Measurements from ENCODE around the gene CALML4.
"Not testable (repeated sequence)": the region's sequence is repeated elsewhere in the genome, so short reads cannot be mapped to it uniquely, and the experiment has no call there.

Gene CALML4

GRCh38 chr15:68229386-68230156 is 24.4 kb upstream of the CALML4 start, which contains the start of gene CLN6:
Gene CLN6 (minus strand): TSS chr15:68229728. CDS start chr15:68229584, 144 bp downstream.
- H3K4me3 ChIP-seq (replicated peaks in 1 of 2; ENCODE audit: low read depth in 2 of 2, low read length in 2 of 2): peak within 1 kb of the TSS; percentile 68 to 84
- no peak for TF ChIP-seq CTCF (IDR thresholded peaks at IDR 0.05; ENCODE audit: low read depth, low read length)

GRCh38 chr15:68228971-68229385 is 23.8 kb upstream of the CALML4 start:
- TF ChIP-seq CTCF (IDR thresholded peaks at IDR 0.05; ENCODE audit: low read depth, low read length): no peak
- DNase-seq (ENCODE audit: low read depth in 2 of 2): peak in 1 of 2 donors; percentile 20
- peak overlapping the region; percentile 66 to 84 for H3K4me3 ChIP-seq (replicated peaks in 1 of 2; ENCODE audit: low read depth in 2 of 2, low read length in 2 of 2)

More at GRCh38 chr15:68229386-68230156, 24.4 kb upstream of the CALML4 start, which contains the start of gene CLN6:
- peak; percentile 77 to 85 for DNase-seq (ENCODE audit: low read depth in 2 of 2)

- no peak for TF ChIP-seq CTCF (IDR thresholded peaks at IDR 0.05; ENCODE audit: low read depth, low read length)
- no peak for DNase-seq (ENCODE audit: low read depth in 2 of 2)
- peak overlapping the region; percentile 66 to 84 for H3K4me3 ChIP-seq (replicated peaks in 1 of 2; ENCODE audit: low read depth in 2 of 2, low read length in 2 of 2)
Measured at GRCh38 chr15:68228143-68228970, 23.2 kb upstream of the CALML4 start.

GRCh38 chr15:68227643-68228142 is 22.6 kb upstream of the CALML4 start:
- H3K4me3 ChIP-seq (replicated peaks in 1 of 2; ENCODE audit: low read depth in 2 of 2, low read length in 2 of 2): peak overlapping the region in 1 of 2 donors; percentile 66
- TF ChIP-seq CTCF (IDR thresholded peaks at IDR 0.05; ENCODE audit: low read depth, low read length): no peak

GRCh38 chr15:68225442-68225841 is 20.3 kb upstream of the CALML4 start:
- not testable (repeated sequence) for DNase-seq (ENCODE audit: low read depth in 2 of 2); H3K4me3 ChIP-seq (replicated peaks in 1 of 2; ENCODE audit: low read depth in 2 of 2, low read length in 2 of 2)

More at GRCh38 chr15:68227643-68228142, 22.6 kb upstream of the CALML4 start:
- no peak for DNase-seq (ENCODE audit: low read depth in 2 of 2)

GRCh38 chr15:68224546-68225250 is 19.6 kb upstream of the CALML4 start:
- H3K4me3 ChIP-seq (replicated peaks in 1 of 2; ENCODE audit: low read depth in 2 of 2, low read length in 2 of 2): no peak overlapping the region
- no peak for DNase-seq (ENCODE audit: low read depth in 2 of 2)
- TF ChIP-seq CTCF (IDR thresholded peaks at IDR 0.05; ENCODE audit: low read depth, low read length): no peak
